GM18499 (cell line): Measurements from ENCODE around the gene TMEM163.

Experiments used
- ATAC-seq: cut with Tn5 transposase; IDR thresholded peaks from one replicate; pipeline ENCODE4 v1.9.1; 2021; ENCODE audit warnings: moderate number of reproducible peaks; ENCODE audit not compliant: insufficient read depth, unreplicated experiment

The TMEM163 gene

DNA sequence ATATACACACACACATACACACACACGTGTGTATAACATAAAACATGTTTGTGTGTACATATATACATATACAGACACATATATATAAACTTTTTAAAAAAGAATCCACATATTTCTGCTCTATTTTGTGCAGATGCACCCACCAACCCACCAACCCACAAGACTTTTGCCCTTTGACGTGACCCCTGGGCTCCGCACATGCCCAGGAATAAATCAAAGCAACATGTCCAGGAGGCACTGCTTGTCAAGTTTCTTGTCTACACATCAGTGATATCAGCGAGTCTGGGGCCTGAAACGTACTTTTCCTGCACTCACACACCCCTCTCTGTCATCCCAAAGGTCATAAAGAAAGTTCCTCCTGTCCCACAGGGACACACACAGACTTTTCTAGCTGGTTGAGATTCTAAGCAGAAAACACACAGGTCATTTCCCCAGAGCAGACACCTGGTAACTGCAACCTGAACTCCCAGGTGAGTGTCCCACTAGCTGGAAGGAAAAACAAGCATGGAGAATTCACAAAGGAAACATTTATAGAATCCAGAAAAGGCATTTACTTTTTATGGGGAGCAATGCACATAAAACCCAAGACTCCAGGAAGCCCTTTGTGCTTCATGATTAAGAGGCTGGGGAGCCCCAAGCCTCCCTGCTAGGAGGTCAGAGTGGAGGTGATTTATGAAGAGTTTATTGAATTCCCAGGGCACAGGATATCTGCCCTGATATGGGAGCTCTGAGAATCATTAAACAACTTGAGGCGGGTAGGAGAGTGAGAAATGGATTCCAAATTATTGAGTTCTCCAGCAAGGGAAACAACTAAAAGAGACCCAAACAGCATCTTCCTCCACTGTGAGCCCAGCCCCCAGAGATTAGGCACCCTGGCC lies 253.3 kb downstream of the TMEM163 start:
- no peak for ATAC-seq

DNA sequence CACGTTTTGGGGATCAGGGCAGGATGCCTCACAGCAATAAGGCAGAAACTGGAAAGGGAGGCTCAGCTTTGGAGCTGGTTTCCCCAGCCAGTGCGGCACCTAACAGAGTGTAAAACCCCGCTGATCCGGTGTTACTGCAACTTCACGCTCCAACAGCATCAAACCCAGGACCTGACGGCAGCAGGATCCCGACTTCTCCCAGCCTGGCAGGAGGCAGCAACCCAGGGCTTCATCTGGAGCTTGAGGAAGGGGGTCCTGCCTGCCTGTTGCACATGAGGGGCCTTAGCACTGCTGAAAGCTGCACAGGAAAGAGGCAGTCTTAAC lies 255.1 kb downstream of the TMEM163 start:
- no peak for ATAC-seq

- no peak for ATAC-seq
Observed at GRCh38 chr2:134462791-134463698, 255.8 kb downstream of the TMEM163 start.

GRCh38 chr2:134462275-134462674 lies 256.5 kb downstream of the TMEM163 start:
- no peak for ATAC-seq

DNA sequence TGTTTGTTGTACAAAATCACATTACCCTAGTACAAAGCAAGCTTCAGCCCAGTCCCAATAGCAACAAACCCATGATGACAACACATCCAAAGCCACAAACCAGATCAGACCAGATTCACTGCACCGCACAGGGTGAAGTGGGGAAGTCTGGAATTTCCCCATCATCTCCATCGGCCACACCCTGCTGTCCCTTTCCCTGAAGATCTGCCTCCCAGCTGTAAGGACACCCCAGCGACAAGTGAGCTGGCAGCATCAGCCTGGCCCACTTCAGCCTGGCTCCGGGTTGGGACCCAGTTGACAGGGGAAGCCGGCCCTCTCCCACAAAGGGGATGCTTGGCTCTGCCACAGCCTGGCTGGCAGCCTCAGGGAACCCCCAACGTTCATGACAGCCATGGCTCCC lies 257.3 kb downstream of the TMEM163 start:
- ATAC-seq = no peak

DNA sequence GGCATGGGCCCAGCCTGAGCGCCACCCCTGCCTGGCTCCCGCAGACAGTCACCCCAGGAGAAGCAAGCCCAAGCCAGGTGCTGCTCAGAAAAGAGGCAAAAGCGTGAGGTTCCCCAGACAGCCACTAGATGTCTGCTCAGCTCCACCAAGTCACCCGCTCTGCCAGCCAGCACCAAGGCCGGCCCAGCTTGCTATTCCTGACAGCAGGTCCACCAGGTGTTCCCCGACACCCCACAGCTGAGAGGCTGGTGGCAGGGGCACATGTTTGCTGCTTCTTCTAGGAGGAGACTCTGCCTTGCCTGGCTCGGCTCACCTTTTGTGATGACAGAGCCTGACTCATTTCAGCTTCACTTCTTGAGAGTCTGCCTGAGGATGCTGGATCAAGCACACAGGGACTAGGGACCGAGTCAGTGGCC lies 258.2 kb downstream of the TMEM163 start:
- peak; percentile 88 for ATAC-seq

DNA sequence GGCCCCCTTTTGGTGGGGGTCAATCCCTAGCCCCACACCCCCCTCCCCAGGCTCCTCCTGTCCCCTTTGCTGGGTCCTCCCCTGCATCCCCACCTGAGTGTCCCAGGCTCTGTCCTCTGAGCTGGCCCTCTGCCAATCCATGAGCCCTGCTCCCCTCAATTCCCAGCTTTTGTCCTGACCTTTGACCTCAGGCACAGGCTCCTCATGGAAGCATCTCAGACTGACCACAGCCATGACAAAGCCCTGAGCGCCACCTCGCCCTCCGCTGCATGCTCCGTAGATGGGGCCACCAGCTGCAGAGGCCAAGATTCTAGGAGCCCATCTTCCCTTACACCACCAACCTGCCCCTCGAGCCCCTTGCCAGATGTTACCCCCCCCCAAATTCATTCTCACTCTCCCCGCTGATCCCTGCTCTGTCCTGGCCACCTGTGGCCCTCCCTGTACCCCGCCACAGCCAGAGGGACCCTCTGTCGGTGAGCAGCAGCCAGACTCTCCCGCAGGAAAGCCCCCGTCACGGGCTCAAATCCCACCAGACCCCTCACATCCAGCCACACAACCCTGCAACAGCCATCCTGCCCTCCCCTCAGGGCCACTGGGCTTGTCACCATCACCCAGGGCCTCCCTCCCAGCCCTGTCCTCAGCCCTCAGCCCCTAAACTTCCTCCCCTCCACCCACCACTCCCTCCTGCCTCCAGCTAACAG lies 258.9 kb downstream of the TMEM163 start:
- no peak for ATAC-seq

GRCh38 chr2:134458950-134459349 lies 259.9 kb downstream of the TMEM163 start:
- ATAC-seq = no peak

- ATAC-seq = no peak
Observed at GRCh38 chr2:134458473-134458853, 260.3 kb downstream of the TMEM163 start.

DNA sequence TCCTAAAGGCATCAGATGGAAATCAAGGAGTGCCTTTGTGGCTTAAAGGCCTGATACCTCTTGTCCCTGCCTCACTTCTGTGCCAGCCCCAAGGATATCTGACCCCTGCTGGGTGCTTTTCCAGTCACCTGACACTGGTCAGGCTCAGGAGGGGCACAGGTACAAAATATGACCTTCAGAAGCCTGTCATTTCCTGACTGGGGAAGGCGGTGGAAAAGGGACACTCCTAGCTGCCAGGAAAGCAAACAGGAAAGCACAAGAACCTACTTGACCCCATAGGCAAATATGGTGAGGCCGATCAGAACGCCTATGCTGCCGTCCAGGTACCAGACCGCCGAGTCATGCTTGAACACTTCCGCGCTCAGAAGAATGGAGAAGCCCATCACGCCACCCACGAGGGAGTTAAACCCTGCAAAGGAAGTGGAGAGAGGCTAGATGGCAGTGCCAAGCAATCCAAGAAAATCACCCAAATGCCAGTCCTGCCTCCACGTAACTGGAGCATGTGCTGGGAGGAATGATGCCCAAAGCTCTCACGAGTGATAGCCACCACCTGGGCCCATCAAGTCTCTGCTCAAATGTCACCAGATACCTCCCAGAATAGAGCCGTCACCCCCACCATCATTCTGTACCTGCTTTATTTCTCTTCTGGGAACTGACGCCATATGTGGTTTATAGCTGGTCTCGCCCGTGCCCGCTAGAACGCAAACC lies 260.9 kb downstream of the TMEM163 start:
- ATAC-seq = no peak

DNA sequence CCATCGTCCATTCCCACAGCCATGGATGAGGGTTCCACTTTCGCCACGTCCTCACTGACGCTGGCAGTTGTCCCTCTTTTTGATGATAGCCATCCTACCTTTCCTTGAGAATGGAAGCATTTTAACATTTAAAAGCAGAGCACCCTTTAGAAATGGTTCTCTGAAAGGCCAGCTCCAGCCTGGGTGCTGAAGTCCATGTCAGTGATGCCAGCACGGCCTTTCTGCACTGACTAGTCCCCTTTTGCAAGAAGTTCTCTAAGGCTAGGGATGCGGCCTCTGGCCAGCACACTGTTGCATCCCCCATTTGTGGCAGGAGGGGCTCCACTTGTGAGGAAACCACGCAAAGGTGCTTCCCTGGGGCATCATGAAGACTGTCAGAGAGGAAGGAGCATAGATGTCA lies 261.4 kb downstream of the TMEM163 start:
- ATAC-seq = no peak

GRCh38 chr2:134455426-134455825 lies 263.4 kb downstream of the TMEM163 start:
- no peak for ATAC-seq

- no peak for ATAC-seq
Observed at GRCh38 chr2:134454931-134455330, 263.9 kb downstream of the TMEM163 start.

- ATAC-seq = no peak
Observed at GRCh38 chr2:134454426-134454825, 264.4 kb downstream of the TMEM163 start.

- no peak for ATAC-seq
Observed at GRCh38 chr2:134453973-134454372, 264.8 kb downstream of the TMEM163 start.

DNA sequence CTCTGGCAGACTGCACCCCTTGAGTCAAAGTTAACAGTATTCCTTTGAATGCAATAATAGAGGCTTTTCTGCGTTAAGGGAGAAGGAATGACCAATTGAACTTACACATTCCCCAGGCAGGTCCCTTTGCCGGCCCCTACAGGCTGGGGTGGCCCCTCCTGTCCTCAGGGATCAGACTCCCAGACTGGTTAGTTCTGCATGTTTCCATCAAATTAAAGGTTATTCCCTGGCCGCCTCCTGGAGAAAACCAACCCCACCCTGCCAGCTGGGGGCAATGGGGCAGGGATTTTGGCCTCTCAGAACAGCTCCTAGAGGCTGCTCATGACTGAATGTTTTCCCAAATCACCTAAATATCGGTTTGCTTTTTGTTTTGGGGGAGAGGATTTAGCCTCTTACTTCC lies 265.3 kb downstream of the TMEM163 start:
- ATAC-seq = no peak

DNA sequence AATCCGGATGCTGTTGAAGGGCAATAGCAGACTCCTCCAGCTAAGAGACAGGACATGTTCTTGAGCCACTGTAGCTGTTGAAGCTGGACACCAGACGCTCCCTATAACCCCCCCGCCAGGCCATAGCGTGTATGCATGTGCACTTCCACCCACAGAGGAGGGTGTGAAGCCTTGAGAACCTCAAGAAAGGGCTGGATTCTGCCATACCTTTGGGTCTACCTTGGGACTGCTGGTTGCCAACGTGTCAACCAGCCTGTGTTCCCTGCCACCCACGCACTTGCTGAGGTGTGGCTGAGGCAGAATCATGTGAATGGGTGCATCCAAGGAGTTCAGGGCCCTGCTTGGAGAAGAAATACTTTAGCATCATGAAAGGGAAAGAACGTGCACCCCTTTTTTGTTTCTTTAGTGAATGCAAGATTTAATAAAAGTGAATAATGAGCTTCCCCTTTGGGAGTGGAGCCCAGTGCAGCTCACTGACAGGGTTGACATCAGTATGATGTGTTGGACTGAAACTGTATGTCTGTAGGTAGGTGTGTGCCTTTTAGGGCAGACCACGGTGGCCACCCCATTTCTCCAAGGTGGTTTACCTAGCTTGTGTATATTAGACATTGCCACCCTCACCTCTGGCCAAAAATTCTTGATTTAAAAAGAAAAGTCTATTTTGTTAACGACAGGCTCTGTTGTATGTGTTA lies 266.6 kb downstream of the TMEM163 start:
- no peak for ATAC-seq

GRCh38 chr2:134451347-134451630 lies 267.5 kb downstream of the TMEM163 start:
- ATAC-seq = no peak

- ATAC-seq = no peak
Observed at GRCh38 chr2:134449751-134450513, 268.9 kb downstream of the TMEM163 start.
